ENCODE results near the gene GALNT9. TPM values are rescaled to one million over a fixed set of nuclear protein-coding genes. Genes with fewer than 3 reads are reported as not detected.
"Not testable (repeated sequence)": the region's sequence is repeated elsewhere in the genome, so short reads cannot be mapped to it uniquely, and the experiment has no call there.

GALNT9 gene
- total RNA-seq, 1 experiment from 2014 or later = not detected

DNA sequence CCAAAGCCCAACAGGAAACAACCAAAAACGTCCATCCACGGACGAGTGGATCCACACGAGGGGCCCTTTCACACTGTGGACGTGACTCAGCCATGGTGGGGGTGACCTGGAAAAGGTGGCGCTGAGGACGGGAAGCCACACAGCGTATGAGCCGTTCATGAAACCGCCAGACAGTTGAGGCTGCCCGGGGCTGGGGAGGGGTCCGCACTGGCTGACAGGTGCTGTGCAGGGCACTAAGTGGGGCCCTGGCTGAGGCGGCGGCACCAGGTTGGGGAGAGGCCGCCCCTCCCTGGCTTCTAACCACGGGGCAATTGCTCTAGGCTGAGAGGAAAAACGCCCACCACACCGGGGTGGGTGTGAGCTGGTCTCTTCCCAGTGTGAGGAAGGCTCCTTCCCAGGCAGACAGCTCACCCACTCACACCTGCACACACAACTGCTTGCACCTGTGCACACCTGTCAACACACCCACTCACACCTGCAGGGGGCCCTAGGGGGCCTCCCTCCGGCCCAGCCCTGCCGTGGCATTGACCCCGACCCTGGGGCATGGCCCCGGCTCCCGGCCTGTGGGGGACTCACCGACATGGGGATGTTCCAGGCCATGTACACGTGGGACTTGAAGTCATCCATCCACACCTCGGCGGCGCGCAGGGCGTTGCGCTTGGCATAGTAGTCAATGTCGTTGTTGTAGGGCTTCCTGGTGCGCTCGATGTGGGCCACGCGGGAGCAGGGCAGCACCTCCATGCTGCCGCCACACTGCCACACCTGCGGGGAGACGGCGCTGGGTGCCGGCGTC is 126.3 kb downstream of the GALNT9 start:
- peaks cover 54% of the 10 kb centered on the region for H3K27me3 ChIP-seq (replicated peaks)
- no peaks in the 10 kb centered on the region for H3K9me3 ChIP-seq (replicated peaks)
- no peak overlapping the region for H3K4me3 ChIP-seq
- no peak overlapping the region for H3K27ac ChIP-seq
- H3K4me1 ChIP-seq (replicated peaks) = no peaks in the 10 kb centered on the region
- no peaks in the 10 kb centered on the region for H3K36me3 ChIP-seq
- no peak for DNase-seq (ENCODE audit: low read depth in 1 of 2, low spot score in 2 of 2)

DNA sequence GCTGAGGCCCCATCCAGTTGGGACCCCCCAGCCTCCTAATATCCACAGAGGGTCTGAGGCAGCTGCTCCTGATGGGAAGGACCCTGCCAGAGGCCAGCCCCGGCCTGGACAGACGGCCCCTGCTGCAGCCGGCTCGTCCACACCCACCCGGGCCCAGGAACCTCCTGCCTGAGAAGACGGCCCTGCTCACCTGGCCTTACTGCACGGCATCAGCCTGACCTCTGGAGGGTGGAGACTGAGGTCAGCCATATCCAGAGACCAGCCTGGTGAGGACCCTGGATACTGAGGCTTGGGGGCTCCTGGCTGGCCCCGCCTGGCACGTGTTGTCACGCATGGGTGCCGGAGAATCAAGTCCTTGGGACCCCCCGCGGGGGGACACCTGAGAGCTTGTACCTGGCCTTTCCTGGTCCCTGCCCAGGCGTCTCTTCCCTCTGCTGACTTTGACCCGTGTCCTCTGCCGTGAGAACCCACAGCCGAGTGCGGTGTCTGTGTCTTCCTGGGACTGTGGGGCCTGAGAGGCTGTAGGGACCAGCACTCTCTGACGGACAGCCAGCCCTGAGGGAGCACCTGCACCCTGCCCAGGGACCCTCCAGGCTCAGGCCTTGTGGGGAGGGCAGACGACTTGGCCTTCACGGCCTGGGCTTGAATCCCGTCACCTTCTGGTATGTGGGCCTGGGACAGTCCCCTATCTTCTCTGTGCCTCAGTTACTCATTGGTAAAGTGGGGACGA is 127.8 kb downstream of the GALNT9 start:
- Histone ChIP-seq H3K27ac (no peak overlapping the region), H3K36me3 (no peaks in the 10 kb centered on the region), H3K27me3 (replicated peaks) (peaks cover 64% of the 10 kb centered on the region), H3K9me3 (replicated peaks) (no peaks in the 10 kb centered on the region), H3K4me1 (replicated peaks) (no peaks in the 10 kb centered on the region), H3K4me3 (no peak overlapping the region)
- DNase-seq (ENCODE audit: low read depth in 1 of 2, low spot score in 2 of 2) = no peak

DNA sequence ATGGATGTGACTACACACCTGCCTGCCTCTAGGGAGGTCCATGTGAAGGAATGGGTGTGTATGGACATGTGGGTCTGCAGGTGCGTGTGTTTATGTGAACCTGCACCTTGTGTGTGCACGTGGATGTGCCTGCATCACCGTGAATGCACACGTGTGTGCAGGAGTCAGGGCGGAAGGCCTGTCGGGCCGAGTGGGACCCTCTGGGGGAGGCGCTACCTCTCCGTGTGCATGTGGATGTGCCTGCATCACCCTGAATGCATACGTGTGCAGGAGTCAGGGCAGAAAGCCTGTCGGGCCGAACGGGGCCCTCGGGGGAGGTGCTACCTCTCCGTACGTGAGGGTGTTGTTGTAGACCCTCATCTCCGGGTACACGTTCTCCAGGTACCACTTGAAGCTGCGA is 128.6 kb downstream of the GALNT9 start:
- Histone ChIP-seq H3K36me3 (no peaks in the 10 kb centered on the region), H3K4me3 (no peak overlapping the region), H3K27me3 (replicated peaks) (peaks cover 65% of the 10 kb centered on the region), H3K4me1 (replicated peaks) (no peaks in the 10 kb centered on the region), H3K9me3 (replicated peaks) (no peaks in the 10 kb centered on the region), H3K27ac (no peak overlapping the region)
- no peak for DNase-seq (ENCODE audit: low read depth in 1 of 2, low spot score in 2 of 2)

DNA sequence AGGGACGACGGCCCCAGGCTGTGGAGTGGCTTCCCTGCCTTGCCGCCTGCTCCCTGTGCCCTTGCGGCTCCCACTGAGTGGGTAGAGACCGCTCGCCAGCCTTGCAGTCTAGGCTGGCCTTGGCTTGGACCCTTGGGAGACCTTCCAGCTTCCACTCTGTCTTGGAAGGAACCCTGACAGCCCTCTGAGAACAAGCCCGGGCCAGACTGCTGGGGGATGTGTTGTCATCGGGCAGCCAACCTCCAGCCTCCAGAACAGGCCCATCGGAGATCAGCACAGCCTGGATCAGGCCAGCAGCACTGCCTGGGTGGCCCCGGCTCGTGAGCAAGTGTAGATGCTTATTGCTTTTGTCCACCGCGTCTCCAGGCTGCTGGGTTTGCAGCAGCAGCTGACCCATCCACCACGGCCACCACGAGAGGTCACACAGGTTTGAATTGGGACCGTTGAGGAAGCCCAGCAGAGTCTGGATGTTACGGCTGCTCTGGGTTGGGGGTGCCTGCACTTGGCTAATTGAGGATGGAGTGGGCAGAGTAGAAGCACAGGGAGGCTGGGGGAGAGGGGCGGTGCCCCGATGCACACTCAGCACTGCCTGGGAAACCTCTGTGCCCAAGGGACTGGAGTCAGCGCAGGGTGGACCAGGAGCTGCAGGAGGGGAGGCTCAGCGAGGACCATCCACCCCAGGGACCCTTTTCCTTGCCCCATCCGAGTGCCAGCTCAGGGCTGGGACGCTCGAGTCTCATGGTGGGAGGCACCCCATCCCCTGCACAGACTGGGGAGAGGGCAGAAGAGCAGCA is 129.7 kb downstream of the GALNT9 start:
- no peak for DNase-seq (ENCODE audit: low read depth in 1 of 2, low spot score in 2 of 2)
- H3K4me3 ChIP-seq = no peak overlapping the region
- peaks cover 55% of the 10 kb centered on the region for H3K27me3 ChIP-seq (replicated peaks)
- no peak overlapping the region for H3K27ac ChIP-seq
- H3K36me3 ChIP-seq = no peaks in the 10 kb centered on the region
- no peaks in the 10 kb centered on the region for H3K4me1 ChIP-seq (replicated peaks)
- no peaks in the 10 kb centered on the region for H3K9me3 ChIP-seq (replicated peaks)

DNA sequence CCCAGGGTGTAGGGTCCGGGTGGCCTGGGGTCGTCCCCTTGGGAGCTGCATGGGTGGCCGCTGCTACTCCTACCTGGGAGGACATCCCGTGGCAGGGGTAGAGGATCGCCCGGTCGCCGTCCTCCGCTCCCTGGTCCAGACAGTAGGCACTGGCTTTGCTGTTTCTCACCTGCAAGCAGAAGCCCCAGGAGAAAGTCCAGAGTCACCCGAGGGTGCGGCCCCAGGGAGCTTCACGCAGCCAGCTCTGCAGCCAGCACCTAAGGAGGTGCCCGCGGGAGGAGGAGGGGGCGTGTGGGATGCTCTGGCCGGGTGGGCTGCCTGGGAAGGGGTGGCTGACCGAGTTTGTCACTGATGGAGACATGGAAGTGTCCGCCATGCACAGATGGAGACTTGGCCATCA is 130.3 kb downstream of the GALNT9 start:
- DNase-seq (ENCODE audit: low read depth in 1 of 2, low spot score in 2 of 2) = no peak
- H3K27ac ChIP-seq = no peak overlapping the region
- H3K27me3 ChIP-seq (replicated peaks) = peaks cover 48% of the 10 kb centered on the region
- H3K4me3 ChIP-seq = no peak overlapping the region
- H3K4me1 ChIP-seq (replicated peaks) = no peaks in the 10 kb centered on the region
- H3K36me3 ChIP-seq = no peaks in the 10 kb centered on the region
- H3K9me3 ChIP-seq (replicated peaks) = peaks cover 2% of the 10 kb centered on the region

DNA sequence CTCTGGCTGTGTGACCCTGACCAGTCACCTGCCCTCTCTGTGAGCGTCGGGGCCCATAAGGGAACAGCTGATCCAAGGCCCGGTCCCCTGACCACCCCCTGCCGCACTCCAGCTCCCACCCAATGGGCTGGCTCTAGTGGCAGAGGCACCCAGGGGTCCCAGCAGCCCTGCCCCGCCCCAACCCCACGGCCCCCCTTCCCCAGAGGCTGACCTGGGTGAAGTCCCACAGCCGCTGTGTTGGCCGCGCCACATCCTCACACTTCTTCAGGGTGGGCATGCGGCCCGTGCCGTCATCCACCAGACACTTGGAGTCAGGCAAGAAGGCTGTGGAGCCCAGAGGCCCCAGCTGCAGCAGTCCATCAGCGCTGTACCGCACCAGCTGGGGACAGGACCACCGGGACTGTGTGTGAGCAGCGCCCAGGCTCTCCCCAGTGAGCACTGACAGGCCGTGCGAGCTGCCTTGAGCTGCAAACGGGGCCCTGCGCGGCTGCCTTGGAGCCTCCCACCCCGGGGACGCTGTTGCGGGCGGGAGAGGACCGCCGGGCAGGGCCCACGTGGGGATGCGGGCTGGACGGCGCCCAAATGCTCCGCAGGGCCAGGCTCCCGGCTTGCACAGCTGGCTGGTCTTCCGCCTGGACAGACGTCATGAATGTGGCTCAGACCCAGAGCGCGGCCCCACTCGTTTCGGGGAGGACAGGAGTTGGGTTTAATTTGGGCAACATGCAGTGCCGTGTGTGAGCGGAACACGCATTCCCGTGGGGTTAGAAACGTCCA is 131.6 kb downstream of the GALNT9 start:
- Histone ChIP-seq H3K4me1 (replicated peaks) (no peaks in the 10 kb centered on the region), H3K27ac (no peak overlapping the region), H3K36me3 (no peaks in the 10 kb centered on the region), H3K9me3 (replicated peaks) (peaks cover 5% of the 10 kb centered on the region), H3K27me3 (replicated peaks) (peaks cover 39% of the 10 kb centered on the region), H3K4me3 (no peak overlapping the region)
- DNase-seq (ENCODE audit: low read depth in 1 of 2, low spot score in 2 of 2) = no peak

DNA sequence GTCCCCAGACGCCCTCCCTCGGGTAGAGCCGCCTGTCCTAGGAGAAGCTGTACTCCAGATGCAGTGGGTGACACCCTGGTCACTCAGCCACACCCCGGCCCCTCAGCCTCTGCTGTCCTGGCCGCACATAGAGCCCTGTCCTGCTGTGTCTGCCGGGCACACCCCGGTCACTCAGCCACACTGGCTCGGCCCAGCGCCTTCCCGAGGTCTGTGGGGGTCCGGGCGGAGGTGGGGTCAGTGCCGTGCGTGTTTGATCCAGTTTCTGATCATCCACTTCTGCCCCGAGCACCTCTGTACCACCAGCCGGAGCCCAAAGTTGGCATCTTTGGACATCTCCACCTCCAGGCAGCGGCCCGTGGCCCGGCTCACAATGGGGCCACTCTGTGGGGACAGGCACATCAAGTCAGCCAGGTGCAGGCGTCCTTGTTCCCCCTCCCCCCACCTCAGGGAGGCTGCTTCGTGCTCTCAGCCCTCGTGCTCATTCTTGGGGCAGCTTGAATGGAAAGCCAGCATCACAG is 132.5 kb downstream of the GALNT9 start:
- H3K27me3 ChIP-seq (replicated peaks) = peaks cover 37% of the 10 kb centered on the region
- H3K9me3 ChIP-seq (replicated peaks) = peaks cover 5% of the 10 kb centered on the region
- H3K27ac ChIP-seq = no peak overlapping the region
- H3K36me3 ChIP-seq = no peaks in the 10 kb centered on the region
- H3K4me1 ChIP-seq (replicated peaks) = no peaks in the 10 kb centered on the region
- H3K4me3 ChIP-seq = no peak overlapping the region
- DNase-seq (ENCODE audit: low read depth in 1 of 2, low spot score in 2 of 2) = no peak

DNA sequence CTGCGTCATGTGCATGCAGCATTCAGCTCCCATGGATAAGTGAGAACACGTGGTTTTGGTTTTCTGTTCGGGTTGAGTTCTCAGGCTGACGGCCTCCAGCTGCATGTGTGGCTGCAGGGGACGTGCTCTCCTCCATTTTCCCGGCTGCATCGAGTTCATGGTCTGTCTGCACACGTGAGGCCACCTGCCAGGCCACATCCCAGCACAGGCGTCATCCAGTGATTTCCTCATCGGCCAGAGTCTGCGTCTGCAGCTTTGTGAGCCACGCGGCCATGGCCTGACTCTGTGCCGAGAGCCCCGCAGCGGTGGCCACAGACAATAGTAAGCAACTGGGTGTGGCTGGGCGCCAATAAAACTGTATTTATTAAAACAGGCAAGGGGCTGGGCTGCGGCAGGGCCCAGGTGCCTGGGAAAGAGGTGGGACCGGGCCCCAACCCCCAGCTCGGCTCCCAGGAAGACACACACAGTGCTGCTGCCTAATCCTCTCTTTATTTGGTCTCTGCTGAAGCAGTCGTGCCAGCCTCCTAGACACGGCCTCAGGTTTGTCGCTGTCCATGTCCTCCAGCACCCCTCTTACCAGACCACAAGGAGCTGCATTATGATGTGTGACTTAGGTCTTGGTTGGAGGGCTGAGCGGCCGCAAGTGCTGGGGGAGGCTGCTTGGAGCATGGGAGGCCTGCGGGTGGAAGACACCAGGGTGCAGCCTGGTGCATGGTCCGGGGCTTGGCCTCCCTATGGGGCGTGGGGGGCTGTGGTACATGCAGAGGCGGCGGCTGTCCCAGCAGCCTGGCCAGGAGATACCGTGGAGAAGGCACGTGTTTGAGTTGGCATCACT is 133.1 kb downstream of the GALNT9 start:
- Histone ChIP-seq H3K27me3 (replicated peaks) (peaks cover 37% of the 10 kb centered on the region), H3K27ac (no peak overlapping the region), H3K9me3 (replicated peaks) (peaks cover 5% of the 10 kb centered on the region), H3K4me1 (replicated peaks) (no peaks in the 10 kb centered on the region), H3K4me3 (no peak overlapping the region), H3K36me3 (no peaks in the 10 kb centered on the region)
- no peak for DNase-seq (ENCODE audit: low read depth in 1 of 2, low spot score in 2 of 2)

DNA sequence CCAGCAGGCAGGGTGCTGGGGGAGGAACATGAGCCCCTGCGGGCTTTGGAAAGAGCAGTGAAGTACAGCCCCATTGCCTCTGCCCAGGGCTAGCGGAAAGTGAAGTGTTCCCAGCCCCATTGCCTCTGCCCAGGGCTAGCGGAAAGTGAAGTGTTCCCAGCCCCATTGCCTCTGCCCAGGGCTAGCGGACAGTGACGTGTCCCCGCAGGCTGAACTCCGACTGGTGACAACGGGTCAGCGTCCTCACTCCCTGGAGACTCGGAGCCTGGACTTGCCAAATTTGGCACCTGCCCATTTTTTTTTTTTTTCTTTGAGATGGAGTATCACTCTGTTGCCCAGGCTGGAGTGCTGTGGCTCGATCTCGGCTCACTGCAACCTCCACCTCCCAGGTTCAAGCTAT is 134.1 kb downstream of the GALNT9 start:
- not testable (repeated sequence) for H3K4me3 ChIP-seq; H3K36me3 ChIP-seq; DNase-seq (ENCODE audit: low read depth in 1 of 2, low spot score in 2 of 2); H3K27ac ChIP-seq; H3K4me1 ChIP-seq (replicated peaks); H3K9me3 ChIP-seq (replicated peaks)
- H3K27me3 ChIP-seq (replicated peaks) = peaks cover 34% of the 10 kb centered on the region

DNA sequence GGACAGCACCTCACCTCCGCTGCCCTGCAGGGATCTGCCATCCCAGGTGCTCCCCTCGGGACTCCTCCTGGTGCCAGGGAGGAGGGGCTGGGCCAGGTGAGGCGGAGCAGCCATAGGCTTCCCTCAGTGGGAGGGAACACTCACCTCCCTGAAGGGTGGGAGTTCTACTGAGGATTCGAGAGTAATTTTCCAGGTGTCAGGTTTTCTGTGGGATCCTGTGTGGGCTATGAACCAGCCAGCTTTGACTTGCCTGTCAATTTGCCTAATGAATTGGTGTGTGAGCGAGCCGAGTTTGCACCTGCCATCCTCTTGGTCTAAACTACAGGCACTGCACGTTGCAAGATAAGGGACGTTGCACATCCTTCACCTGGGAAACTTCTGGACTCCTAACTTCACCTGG is 134.8 kb downstream of the GALNT9 start:
- H3K4me3 ChIP-seq = no peak overlapping the region
- H3K4me1 ChIP-seq (replicated peaks) = peaks cover 6% of the 10 kb centered on the region
- no peaks in the 10 kb centered on the region for H3K36me3 ChIP-seq
- H3K27me3 ChIP-seq (replicated peaks) = peaks cover 27% of the 10 kb centered on the region
- peaks cover 5% of the 10 kb centered on the region for H3K9me3 ChIP-seq (replicated peaks)
- DNase-seq (ENCODE audit: low read depth in 1 of 2, low spot score in 2 of 2) = no peak
- no peak overlapping the region for H3K27ac ChIP-seq

DNA sequence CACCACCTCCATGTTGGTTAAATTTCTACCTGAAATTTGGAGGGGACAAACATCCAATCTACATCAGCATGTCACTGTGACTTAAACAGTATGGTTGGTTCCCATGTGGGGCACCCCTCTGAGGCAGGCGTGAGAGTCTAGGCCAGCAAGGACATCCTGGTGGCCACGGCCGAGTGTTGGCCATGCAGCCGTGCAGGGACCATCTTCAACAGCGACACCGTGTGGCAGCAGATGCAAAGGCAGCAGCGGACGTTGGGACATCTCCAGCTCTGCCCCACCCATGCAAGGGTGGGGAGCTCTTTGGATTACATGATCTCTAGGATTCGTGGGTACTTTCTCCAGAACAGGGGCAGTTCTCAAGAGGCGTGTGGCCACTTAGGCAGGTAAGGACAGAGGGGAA is 135.3 kb downstream of the GALNT9 start:
- Histone ChIP-seq H3K4me1 (replicated peaks) (peaks cover 11% of the 10 kb centered on the region), H3K27ac (no peak overlapping the region), H3K36me3 (no peaks in the 10 kb centered on the region), H3K4me3 (no peak overlapping the region), H3K9me3 (replicated peaks) (peaks cover 5% of the 10 kb centered on the region), H3K27me3 (replicated peaks) (peaks cover 25% of the 10 kb centered on the region)
- DNase-seq (ENCODE audit: low read depth in 1 of 2, low spot score in 2 of 2) = no peak

DNA sequence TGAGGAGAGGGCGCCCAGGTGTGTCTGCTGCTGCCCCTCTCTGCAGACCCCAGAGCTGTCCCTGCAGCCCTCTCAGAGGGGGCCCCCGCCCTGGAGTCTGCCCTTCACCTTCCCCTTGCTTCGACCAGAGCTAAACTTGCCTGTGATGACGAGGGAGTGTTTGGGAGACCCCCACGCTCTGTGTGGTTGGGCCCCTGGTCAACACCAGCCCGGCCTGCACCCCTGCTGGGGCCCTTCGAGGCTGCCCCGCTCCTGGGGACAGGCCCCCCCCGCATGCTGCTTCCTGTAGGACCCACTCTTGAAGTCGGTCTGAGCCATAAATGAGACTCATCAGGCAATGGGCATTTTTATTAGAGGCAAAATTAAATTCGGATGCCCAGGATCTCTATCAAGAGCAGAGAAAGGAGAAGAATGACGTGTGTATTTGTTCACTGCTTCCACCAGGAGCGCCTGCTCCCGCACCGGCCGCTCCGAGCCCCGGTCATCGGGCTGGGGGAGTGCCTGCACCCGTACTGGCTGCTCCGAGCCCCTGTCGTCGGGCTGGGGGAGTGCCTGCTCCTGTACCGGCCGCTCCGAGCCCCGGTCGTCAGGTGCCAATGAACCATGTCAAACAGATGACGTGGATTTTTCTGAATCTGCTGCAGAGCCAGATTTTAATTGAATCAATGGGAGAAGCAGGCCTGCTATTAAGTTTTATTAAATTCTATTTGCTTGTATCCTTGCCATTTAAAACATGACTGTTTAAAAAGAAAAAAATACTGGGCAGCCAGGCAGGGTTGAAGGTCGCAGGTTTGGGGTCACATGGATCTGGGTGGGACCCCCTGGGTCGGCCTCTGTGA is 137.5 kb downstream of the GALNT9 start:
- Histone ChIP-seq H3K36me3 (no peaks in the 10 kb centered on the region), H3K27me3 (replicated peaks) (peaks cover 11% of the 10 kb centered on the region), H3K9me3 (replicated peaks) (peaks cover 5% of the 10 kb centered on the region), H3K4me3 (no peak overlapping the region), H3K4me1 (replicated peaks) (peaks cover 11% of the 10 kb centered on the region), H3K27ac (no peak overlapping the region)
- no peak for DNase-seq (ENCODE audit: low read depth in 1 of 2, low spot score in 2 of 2)
